ENCODE results near the gene POLR3GL. TPM values are rescaled to one million over a fixed set of nuclear protein-coding genes. Genes with fewer than 3 reads are reported as not detected.

POLR3GL gene
- polyA plus RNA-seq, 1 donor (not counting 4 experiments of a cell fraction or from before 2014, with no cell fraction given) = 14.0 TPM

- Histone ChIP-seq H2AFZ (ENCODE audit: control insufficient read depth, low read length) (no peak overlapping the region), H3K27me3 (ENCODE audit: control insufficient read depth, extremely low read depth, insufficient read depth, low read length) (no peaks in the 10 kb centered on the region), H4K20me1 (ENCODE audit: control insufficient read depth, extremely low read depth, insufficient read depth, low read length) (no peaks in the 10 kb centered on the region), H3K9ac (ENCODE audit: control insufficient read depth, extremely low read depth, insufficient read depth, low read length) (no peak overlapping the region), H3K9me1 (ENCODE audit: control insufficient read depth, extremely low read depth, insufficient read depth, low read length) (no peaks in the 10 kb centered on the region), H3K4me1 (ENCODE audit: control insufficient read depth, extremely low read depth, insufficient read depth, low read length) (peaks cover 29% of the 10 kb centered on the region), H3K27ac (ENCODE audit: control insufficient read depth, insufficient read depth, low read length) (no peak overlapping the region), H3K79me2 (ENCODE audit: control insufficient read depth, insufficient read depth, low read length) (no peaks in the 10 kb centered on the region), H3K9me3 (ENCODE audit: control insufficient read depth, low read depth, low read length) (no peaks in the 10 kb centered on the region), H3K4me3 (ENCODE audit: control insufficient read depth in 2 of 3, extremely low read depth in 1 of 3, insufficient read depth in 2 of 3, low read depth in 1 of 3, low read length in 3 of 3) (no peak overlapping the region), H3K36me3 (ENCODE audit: control insufficient read depth in 2 of 2, extremely low read depth in 1 of 2, insufficient read depth in 2 of 2, low read length in 2 of 2) (no peaks in the 10 kb centered on the region), H3K4me2 (ENCODE audit: control insufficient read depth, extremely low read depth, insufficient read depth, low read depth, low read length) (no peak overlapping the region)
- FAIRE-seq (no peak), DNase-seq (ENCODE audit: low read depth, low spot score) (no peak)
- TF ChIP-seq, protein P1, sequence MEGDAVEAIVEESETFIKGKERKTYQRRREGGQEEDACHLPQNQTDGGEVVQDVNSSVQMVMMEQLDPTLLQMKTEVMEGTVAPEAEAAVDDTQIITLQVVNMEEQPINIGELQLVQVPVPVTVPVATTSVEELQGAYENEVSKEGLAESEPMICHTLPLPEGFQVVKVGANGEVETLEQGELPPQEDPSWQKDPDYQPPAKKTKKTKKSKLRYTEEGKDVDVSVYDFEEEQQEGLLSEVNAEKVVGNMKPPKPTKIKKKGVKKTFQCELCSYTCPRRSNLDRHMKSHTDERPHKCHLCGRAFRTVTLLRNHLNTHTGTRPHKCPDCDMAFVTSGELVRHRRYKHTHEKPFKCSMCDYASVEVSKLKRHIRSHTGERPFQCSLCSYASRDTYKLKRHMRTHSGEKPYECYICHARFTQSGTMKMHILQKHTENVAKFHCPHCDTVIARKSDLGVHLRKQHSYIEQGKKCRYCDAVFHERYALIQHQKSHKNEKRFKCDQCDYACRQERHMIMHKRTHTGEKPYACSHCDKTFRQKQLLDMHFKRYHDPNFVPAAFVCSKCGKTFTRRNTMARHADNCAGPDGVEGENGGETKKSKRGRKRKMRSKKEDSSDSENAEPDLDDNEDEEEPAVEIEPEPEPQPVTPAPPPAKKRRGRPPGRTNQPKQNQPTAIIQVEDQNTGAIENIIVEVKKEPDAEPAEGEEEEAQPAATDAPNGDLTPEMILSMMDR (optimal IDR thresholded peaks at IDR 0.05 in 1 of 3, IDR thresholded peaks at IDR 0.05 in 1 of 3, conservative IDR thresholded peaks at IDR 0.05 in 1 of 3; ENCODE audit: extremely low read depth in 1 of 3, insufficient read depth in 2 of 3, low read length in 3 of 3) = no peak
- no peak for TF ChIP-seq EZH2 (IDR thresholded peaks at IDR 0.05; ENCODE audit: low read length)
- dilution Hi-C loops (cut with MboI; ENCODE audit: extremely low pct_ligation_motif_present, low sequenced_read_pairs) = no loop called here
These were observed 10.7 kb downstream of the POLR3GL start for GRCh38 chr1:145975216-145975615.

GRCh38 chr1:145977016-145977415 lies 12.5 kb downstream of the POLR3GL start:
- no peak overlapping the region for H3K4me3 ChIP-seq (ENCODE audit: control insufficient read depth in 2 of 3, extremely low read depth in 1 of 3, insufficient read depth in 2 of 3, low read depth in 1 of 3, low read length in 3 of 3)
- H3K9ac ChIP-seq (ENCODE audit: control insufficient read depth, extremely low read depth, insufficient read depth, low read length) = no peak overlapping the region
- no peak overlapping the region for H3K27ac ChIP-seq (ENCODE audit: control insufficient read depth, insufficient read depth, low read length)
- H3K27me3 ChIP-seq (ENCODE audit: control insufficient read depth, extremely low read depth, insufficient read depth, low read length) = no peaks in the 10 kb centered on the region
- no peaks in the 10 kb centered on the region for H3K9me1 ChIP-seq (ENCODE audit: control insufficient read depth, extremely low read depth, insufficient read depth, low read length)
- DNase-seq (ENCODE audit: low read depth, low spot score) (no peak), FAIRE-seq (no peak)
- no peaks in the 10 kb centered on the region for H3K9me3 ChIP-seq (ENCODE audit: control insufficient read depth, low read depth, low read length)
- no peaks in the 10 kb centered on the region for H4K20me1 ChIP-seq (ENCODE audit: control insufficient read depth, extremely low read depth, insufficient read depth, low read length)
- TF ChIP-seq, protein P1 (optimal IDR thresholded peaks at IDR 0.05 in 1 of 3, IDR thresholded peaks at IDR 0.05 in 1 of 3, conservative IDR thresholded peaks at IDR 0.05 in 1 of 3; ENCODE audit: extremely low read depth in 1 of 3, insufficient read depth in 2 of 3, low read length in 3 of 3) = no peak
- no peak for TF ChIP-seq EZH2 (IDR thresholded peaks at IDR 0.05; ENCODE audit: low read length)
- H3K79me2 ChIP-seq (ENCODE audit: control insufficient read depth, insufficient read depth, low read length) = no peaks in the 10 kb centered on the region
- H3K4me2 ChIP-seq (ENCODE audit: control insufficient read depth, extremely low read depth, insufficient read depth, low read depth, low read length) = no peak overlapping the region
- H2AFZ ChIP-seq (ENCODE audit: control insufficient read depth, low read length) = peak overlapping the region; percentile 53
- H3K36me3 ChIP-seq (ENCODE audit: control insufficient read depth in 2 of 2, extremely low read depth in 1 of 2, insufficient read depth in 2 of 2, low read length in 2 of 2) = no peaks in the 10 kb centered on the region
- dilution Hi-C loops (cut with MboI; ENCODE audit: extremely low pct_ligation_motif_present, low sequenced_read_pairs) = no loop called here
- H3K4me1 ChIP-seq (ENCODE audit: control insufficient read depth, extremely low read depth, insufficient read depth, low read length) = peaks cover 32% of the 10 kb centered on the region
